ENCODE data around the gene RBL1.
A peak's percentile ranks its signal among the peaks of the same experiment; 100 is the strongest.
"Not testable (repeated sequence)": the region's sequence is repeated elsewhere in the genome, so short reads cannot be mapped to it uniquely, and the experiment has no call there.

Gene RBL1
- 41.0 to 101 (median 80.2) reads per million in 9 experiments for total RNA-seq

GRCh38 chr20:37095599-37096414 lies at the start of gene RBL1:
RBL1 (minus strand) TSS chr20:37095997; CDS start chr20:37095928, 69 bp downstream.
- H3K27ac Mint-ChIP-seq = peak within 1 kb of the TSS; percentile 98 to 99
- H3K36me3 Mint-ChIP-seq (ENCODE audit: insufficient read depth) = peaks cover 22% of the 10 kb centered on the region
- peak; percentile 78 to 85 (median 81) for DNase-seq
- no peaks in the 10 kb centered on the region for H3K9me3 Mint-ChIP-seq
- peak within 1 kb of the TSS; percentile 99 for H3K4me3 Mint-ChIP-seq
- H3K4me1 Mint-ChIP-seq (ENCODE audit: low read depth in 2 of 2) = peaks cover 19 to 25% of the 10 kb centered on the region in 2 donors
- peak; percentile 89 for ATAC-seq (replicated peaks)
- no peaks in the 10 kb centered on the region for H3K27me3 Mint-ChIP-seq

- H3K27me3 Mint-ChIP-seq = no peaks in the 10 kb centered on the region
- H3K27ac Mint-ChIP-seq = no peak overlapping the region
- H3K4me1 Mint-ChIP-seq (ENCODE audit: low read depth in 2 of 2) = no peaks in the 10 kb centered on the region
- no peaks in the 10 kb centered on the region for H3K36me3 Mint-ChIP-seq (ENCODE audit: insufficient read depth)
- DNase-seq (no peak), ATAC-seq (replicated peaks) (no peak)
- H3K4me3 Mint-ChIP-seq = no peak overlapping the region
- no peaks in the 10 kb centered on the region for H3K9me3 Mint-ChIP-seq
These were observed 49.1 kb upstream of the RBL1 start for GRCh38 chr20:37144856-37145404.

- H3K9me3 Mint-ChIP-seq = no peaks in the 10 kb centered on the region
- no peak for DNase-seq
- H3K4me1 Mint-ChIP-seq (ENCODE audit: low read depth in 2 of 2) = no peaks in the 10 kb centered on the region
- ATAC-seq (replicated peaks) = no peak
- no peaks in the 10 kb centered on the region for H3K27me3 Mint-ChIP-seq
- H3K27ac Mint-ChIP-seq = no peak overlapping the region
- no peaks in the 10 kb centered on the region for H3K36me3 Mint-ChIP-seq (ENCODE audit: insufficient read depth)
- no peak overlapping the region for H3K4me3 Mint-ChIP-seq
These were observed 46.9 kb upstream of the RBL1 start for GRCh38 chr20:37142708-37143107.

- H3K4me3 Mint-ChIP-seq = no peak overlapping the region
- H3K4me1 Mint-ChIP-seq (ENCODE audit: low read depth in 2 of 2) = peaks cover 0 to 10% of the 10 kb centered on the region in 2 donors
- no peaks in the 10 kb centered on the region for H3K9me3 Mint-ChIP-seq
- no peaks in the 10 kb centered on the region for H3K27me3 Mint-ChIP-seq
- peak overlapping the region in 1 of 2 donors; percentile 79 for H3K27ac Mint-ChIP-seq
- ATAC-seq (replicated peaks) = no peak
- no peaks in the 10 kb centered on the region for H3K36me3 Mint-ChIP-seq (ENCODE audit: insufficient read depth)
- DNase-seq = no peak
These were observed 41.8 kb upstream of the RBL1 start for GRCh38 chr20:37137547-37137946.

GRCh38 chr20:37133952-37134351 lies 38.2 kb upstream of the RBL1 start:
- DNase-seq (no peak), ATAC-seq (replicated peaks) (no peak)
- no peaks in the 10 kb centered on the region for H3K36me3 Mint-ChIP-seq (ENCODE audit: insufficient read depth)
- no peaks in the 10 kb centered on the region for H3K9me3 Mint-ChIP-seq
- H3K27me3 Mint-ChIP-seq = no peaks in the 10 kb centered on the region
- peaks cover 0 to 10% of the 10 kb centered on the region in 2 donors for H3K4me1 Mint-ChIP-seq (ENCODE audit: low read depth in 2 of 2)
- H3K4me3 Mint-ChIP-seq = no peak overlapping the region
- no peak overlapping the region for H3K27ac Mint-ChIP-seq

- no peaks in the 10 kb centered on the region for H3K36me3 Mint-ChIP-seq (ENCODE audit: insufficient read depth)
- no peak overlapping the region for H3K4me3 Mint-ChIP-seq
- no peaks in the 10 kb centered on the region for H3K27me3 Mint-ChIP-seq
- H3K4me1 Mint-ChIP-seq (ENCODE audit: low read depth in 2 of 2) = peaks cover 0 to under 1% of the 10 kb centered on the region in 2 donors
- DNase-seq = no peak
- H3K27ac Mint-ChIP-seq = peak overlapping the region in 1 of 2 donors; percentile 89
- no peaks in the 10 kb centered on the region for H3K9me3 Mint-ChIP-seq
- ATAC-seq (replicated peaks) = no peak
These were observed 35.7 kb upstream of the RBL1 start for GRCh38 chr20:37131486-37131885.

- H3K36me3 Mint-ChIP-seq (ENCODE audit: insufficient read depth) = no peaks in the 10 kb centered on the region
- ATAC-seq (replicated peaks) (no peak), DNase-seq (no peak)
- H3K9me3 Mint-ChIP-seq = no peaks in the 10 kb centered on the region
- no peaks in the 10 kb centered on the region for H3K27me3 Mint-ChIP-seq
- H3K4me1 Mint-ChIP-seq (ENCODE audit: low read depth in 2 of 2) = no peaks in the 10 kb centered on the region
- H3K4me3 Mint-ChIP-seq = no peak overlapping the region
- H3K27ac Mint-ChIP-seq = no peak overlapping the region
These were observed 33.0 kb upstream of the RBL1 start for GRCh38 chr20:37128803-37129202.

GRCh38 chr20:37126290-37126689 lies 30.5 kb upstream of the RBL1 start:
- H3K27ac Mint-ChIP-seq; H3K4me3 Mint-ChIP-seq; H3K9me3 Mint-ChIP-seq; H3K27me3 Mint-ChIP-seq; H3K36me3 Mint-ChIP-seq (ENCODE audit: insufficient read depth); DNase-seq; H3K4me1 Mint-ChIP-seq (ENCODE audit: low read depth in 2 of 2); ATAC-seq (replicated peaks): not testable (repeated sequence)

GRCh38 chr20:37123441-37123840 lies 27.6 kb upstream of the RBL1 start:
- H3K27me3 Mint-ChIP-seq = no peaks in the 10 kb centered on the region
- no peak overlapping the region for H3K27ac Mint-ChIP-seq
- ATAC-seq (replicated peaks) (no peak), DNase-seq (no peak)
- no peaks in the 10 kb centered on the region for H3K4me1 Mint-ChIP-seq (ENCODE audit: low read depth in 2 of 2)
- no peaks in the 10 kb centered on the region for H3K9me3 Mint-ChIP-seq
- no peak overlapping the region for H3K4me3 Mint-ChIP-seq
- H3K36me3 Mint-ChIP-seq (ENCODE audit: insufficient read depth) = no peaks in the 10 kb centered on the region

GRCh38 chr20:37120497-37120896 lies 24.7 kb upstream of the RBL1 start:
- Mint-ChIP-seq H3K36me3 (ENCODE audit: insufficient read depth) (no peaks in the 10 kb centered on the region), H3K27ac (no peak overlapping the region), H3K9me3 (no peaks in the 10 kb centered on the region), H3K27me3 (no peaks in the 10 kb centered on the region), H3K4me3 (no peak overlapping the region), H3K4me1 (ENCODE audit: low read depth in 2 of 2) (no peaks in the 10 kb centered on the region)
- no peak for DNase-seq
- ATAC-seq (replicated peaks) = no peak

GRCh38 chr20:37119356-37120036 lies 23.7 kb upstream of the RBL1 start:
- H3K27me3 Mint-ChIP-seq = no peaks in the 10 kb centered on the region
- H3K9me3 Mint-ChIP-seq = no peaks in the 10 kb centered on the region
- no peak overlapping the region for H3K27ac Mint-ChIP-seq
- no peaks in the 10 kb centered on the region for H3K4me1 Mint-ChIP-seq (ENCODE audit: low read depth in 2 of 2)
- ATAC-seq (replicated peaks) = no peak
- no peak for DNase-seq
- no peak overlapping the region for H3K4me3 Mint-ChIP-seq
- H3K36me3 Mint-ChIP-seq (ENCODE audit: insufficient read depth) = no peaks in the 10 kb centered on the region

- ATAC-seq (replicated peaks) = no peak
- H3K36me3 Mint-ChIP-seq (ENCODE audit: insufficient read depth) = no peaks in the 10 kb centered on the region
- no peaks in the 10 kb centered on the region for H3K27me3 Mint-ChIP-seq
- H3K4me1 Mint-ChIP-seq (ENCODE audit: low read depth in 2 of 2) = no peaks in the 10 kb centered on the region
- H3K4me3 Mint-ChIP-seq = no peak overlapping the region
- H3K27ac Mint-ChIP-seq = no peak overlapping the region
- no peak for DNase-seq
- no peaks in the 10 kb centered on the region for H3K9me3 Mint-ChIP-seq
These were observed 18.2 kb upstream of the RBL1 start for GRCh38 chr20:37114012-37114411.

- Mint-ChIP-seq H3K9me3 (no peaks in the 10 kb centered on the region), H3K4me3 (no peak overlapping the region), H3K4me1 (ENCODE audit: low read depth in 2 of 2) (no peaks in the 10 kb centered on the region), H3K27me3 (no peaks in the 10 kb centered on the region), H3K36me3 (ENCODE audit: insufficient read depth) (no peaks in the 10 kb centered on the region), H3K27ac (no peak overlapping the region)
- no peak for DNase-seq
- ATAC-seq (replicated peaks) = no peak
These were observed 16.2 kb upstream of the RBL1 start for GRCh38 chr20:37111926-37112455.

All from effector memory CD8-positive, alpha-beta T cell (primary cell).